ENCODE data around the gene TRAPPC1.

GRCh38 chr17:7929158-7930023 lies 2.4 kb downstream of the TRAPPC1 start, which contains the start of gene KCNAB3:
- no peak for TF ChIP-seq BRCA1 (IDR thresholded peaks at IDR 0.05; ENCODE audit: low read depth, low read length)
- no peak for TF ChIP-seq YY1 (IDR thresholded peaks at IDR 0.05; ENCODE audit: low read depth, low read length)
- no peak for TF ChIP-seq RB1 (IDR thresholded peaks at IDR 0.05; ENCODE audit: borderline replicate concordance)

All from GM12878 (cell line).